GM12878 (cell line): ENCODE results near the gene SIMC1.
"Not testable (repeated sequence)": the region's sequence is repeated elsewhere in the genome, so short reads cannot be mapped to it uniquely, and the experiment has no call there.

Experiments used
- CREB1 ChIP-seq: IDR thresholded peaks from 2 replicates; pipeline ENCODE4 v1.6.1; 2012; ENCODE audit warnings: low read depth, mild to moderate bottlenecking, inconsistent platforms
- CTCF ChIP-seq, 3 experiments: IDR thresholded peaks in 2 of 3; conservative IDR thresholded peaks in 1 of 3; 2 replicates each; pipeline ENCODE4 v1.5.1; 2011; ENCODE audit warnings: low read depth in 3 of 3, low read length in 3 of 3, mild to moderate bottlenecking in 3 of 3, control low read depth in 2 of 3, moderate library complexity in 2 of 3, inconsistent platforms in 1 of 3, mixed read lengths in 1 of 3; ENCODE audit not compliant: control insufficient read depth in 2 of 3, insufficient read depth in 1 of 3; ENCODE audit errors: extremely low read depth in 1 of 3
- EGR1 ChIP-seq, 2 experiments: IDR thresholded peaks; 1 replicate in 1 of 2; 2 replicates in 1 of 2; pipeline ENCODE4 v1.6.1; 2011 to 2012; ENCODE audit warnings: low read depth in 2 of 2, low read length in 2 of 2, borderline replicate concordance in 1 of 2, mild to moderate bottlenecking in 1 of 2, moderate library complexity in 1 of 2
- EP300 ChIP-seq, 2 experiments: fragments of 150-350 bp in 1 of 2; IDR thresholded peaks; 2 replicates each; pipeline ENCODE4 v1.6.1; 2011 to 2012; ENCODE audit warnings: low read depth in 2 of 2, low read length in 2 of 2, borderline replicate concordance in 1 of 2, improper control_type of control experiment in 1 of 2, inconsistent platforms in 1 of 2; ENCODE audit not compliant: control insufficient read depth in 1 of 2
- EZH2 ChIP-seq: IDR thresholded peaks from 2 replicates; pipeline ENCODE4 v1.6.1; 2012; ENCODE audit warnings: low read depth, mild to moderate bottlenecking, control low read depth, inconsistent platforms, low read length, borderline replicate concordance; ENCODE audit not compliant: control insufficient read depth
- NRF1 ChIP-seq: conservative IDR thresholded peaks from 2 replicates; pipeline ENCODE4 v1.6.1; 2011; ENCODE audit warnings: mild to moderate bottlenecking, low read depth, low read length, improper control_type of control experiment
- POLR2A ChIP-seq: IDR thresholded peaks from 2 replicates; pipeline ENCODE4 v1.6.1; 2011; ENCODE audit warnings: low read depth, mild to moderate bottlenecking, low read length
- POLR2AphosphoS5 ChIP-seq: IDR thresholded peaks from 2 replicates; pipeline ENCODE4 v1.6.1; 2011; ENCODE audit warnings: mild to moderate bottlenecking, low read length, inconsistent platforms
- SREBF1 ChIP-seq: IDR thresholded peaks from 2 replicates; pipeline ENCODE4 v1.6.1; 2012; ENCODE audit warnings: mild to moderate bottlenecking, low read length
- TAF1 ChIP-seq: IDR thresholded peaks from 2 replicates; pipeline ENCODE4 v1.6.1; 2011; ENCODE audit warnings: mild to moderate bottlenecking, low read depth, low read length, borderline replicate concordance
- USF1 ChIP-seq: IDR thresholded peaks from 2 replicates; pipeline ENCODE4 v1.6.1; 2011; ENCODE audit warnings: borderline replicate concordance, low read depth, mild to moderate bottlenecking, moderate library complexity, mixed read lengths, low read length; ENCODE audit not compliant: insufficient read depth; ENCODE audit errors: extremely low read length

DNA sequence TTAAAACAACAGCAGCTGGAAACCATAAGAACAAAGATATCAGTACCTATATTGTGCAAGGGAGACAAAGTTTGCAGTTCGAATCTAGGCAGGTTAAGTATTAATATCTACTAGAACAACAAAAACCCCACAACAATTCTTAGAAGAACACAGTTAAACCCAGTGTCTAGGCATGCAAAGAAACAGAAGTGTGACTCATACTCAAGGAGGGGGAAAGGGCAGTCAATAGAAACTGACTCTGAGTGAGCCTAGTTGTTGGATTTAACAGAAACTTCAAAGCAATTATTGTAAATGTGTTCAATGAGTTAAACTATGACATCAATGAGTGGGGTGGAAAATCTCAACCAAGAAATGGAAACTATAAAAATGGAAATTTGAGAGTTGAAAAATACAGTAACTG, 28.2 kb downstream of the SIMC1 start:
- TF ChIP-seq USF1; SREBF1; EP300 (IDR thresholded peaks at IDR 0.05; ENCODE audit: borderline replicate concordance in 1 of 2, control insufficient read depth in 1 of 2, low read depth in 2 of 2, low read length in 2 of 2); CTCF (IDR thresholded peaks at IDR 0.05 in 2 of 3, conservative IDR thresholded peaks at IDR 0.05 in 1 of 3; ENCODE audit: control insufficient read depth in 2 of 3, extremely low read depth in 1 of 3, insufficient read depth in 1 of 3, low read depth in 3 of 3, low read length in 3 of 3); TAF1; POLR2A; POLR2AphosphoS5; CREB1; EGR1 (IDR thresholded peaks at IDR 0.05; ENCODE audit: borderline replicate concordance in 1 of 2, low read depth in 2 of 2, low read length in 2 of 2); EZH2; NRF1: not testable (repeated sequence)
